ACHN (cell line): Measurements from ENCODE around the gene CAGE1.

Source experiments
- DNase-seq: peaks from one replicate; pipeline ENCODE4 v3.0.0-alpha.2; 2015
- in situ Hi-C: cut with HindIII; loops from 2 replicates; pipeline ENCODE4 v1.10.0; 2017; ENCODE audit warnings: low sequenced_read_pairs, low pct_ligation_motif_present, low pct_unique_long_range_greater_than_20kb

Gene CAGE1

DNA sequence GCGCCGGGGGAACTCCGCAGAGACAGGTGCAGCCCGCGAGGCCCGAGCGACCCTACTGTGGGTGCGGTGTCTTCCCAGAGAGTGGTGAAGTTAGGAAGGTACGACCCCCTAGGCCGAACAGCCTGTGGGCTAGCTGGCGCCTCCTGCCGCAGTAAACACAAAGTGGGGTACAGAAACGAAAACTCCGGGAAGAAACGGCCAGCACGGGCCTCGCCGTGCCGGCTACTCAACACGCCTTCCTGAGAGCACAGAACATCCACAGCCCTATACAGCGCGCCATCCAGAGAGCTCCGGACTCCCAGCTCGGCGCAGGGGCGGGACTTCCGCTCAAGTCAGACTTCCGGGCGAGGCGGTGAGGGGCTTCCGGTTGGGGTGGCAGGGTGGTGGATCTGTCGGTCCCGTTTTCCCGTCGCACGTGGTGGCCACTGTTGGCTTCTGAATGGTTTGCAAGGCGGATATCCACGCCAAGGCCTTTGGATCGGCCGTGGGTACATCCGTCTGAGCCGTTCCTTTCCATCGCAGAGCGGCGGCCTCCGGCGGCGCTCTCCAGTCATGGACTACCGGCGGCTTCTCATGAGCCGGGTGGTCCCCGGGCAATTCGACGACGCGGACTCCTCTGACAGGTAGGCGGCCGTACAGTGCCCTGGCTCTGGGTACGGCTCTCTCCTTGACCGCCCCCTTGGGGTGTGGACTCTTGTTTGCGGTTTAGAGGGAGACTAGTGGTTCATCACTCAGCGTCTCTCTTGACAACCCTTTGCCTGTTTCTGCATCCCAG lies at the start of gene CAGE1, which contains the start of gene RIOK1:
TSS of gene CAGE1 (minus strand) at position 292 of the 775 bp plus-strand sequence. CDS start 2,569 bp downstream, outside the sequence.
TSS of gene RIOK1 (plus strand) at position 358 of the 775 bp plus-strand sequence. CDS start at position 553, 195 bp downstream.
- in situ Hi-C loops: no loop called here
- DNase-seq: peak; percentile 91

DNA sequence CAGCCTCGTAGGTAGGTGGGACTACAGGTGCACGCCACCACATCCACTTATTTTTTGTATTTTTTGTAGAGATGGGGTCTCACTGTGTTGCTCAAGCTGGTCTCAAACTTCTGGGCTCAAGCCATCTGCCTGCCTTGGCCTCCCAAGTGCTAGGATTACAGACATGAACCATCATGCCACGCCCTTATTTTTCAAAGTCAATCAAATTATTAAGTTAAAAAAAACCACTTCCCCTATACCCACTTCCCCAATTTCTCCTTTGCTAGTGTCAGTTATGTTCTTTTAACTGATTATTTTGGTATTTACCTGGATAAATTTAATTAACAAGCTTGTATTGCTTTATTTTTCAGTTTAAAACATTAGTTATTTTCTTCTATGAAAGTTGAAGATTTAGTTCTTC lies 49.7 kb upstream of the CAGE1 start:
- in situ Hi-C loops: no loop called here
- no peak for DNase-seq

DNA sequence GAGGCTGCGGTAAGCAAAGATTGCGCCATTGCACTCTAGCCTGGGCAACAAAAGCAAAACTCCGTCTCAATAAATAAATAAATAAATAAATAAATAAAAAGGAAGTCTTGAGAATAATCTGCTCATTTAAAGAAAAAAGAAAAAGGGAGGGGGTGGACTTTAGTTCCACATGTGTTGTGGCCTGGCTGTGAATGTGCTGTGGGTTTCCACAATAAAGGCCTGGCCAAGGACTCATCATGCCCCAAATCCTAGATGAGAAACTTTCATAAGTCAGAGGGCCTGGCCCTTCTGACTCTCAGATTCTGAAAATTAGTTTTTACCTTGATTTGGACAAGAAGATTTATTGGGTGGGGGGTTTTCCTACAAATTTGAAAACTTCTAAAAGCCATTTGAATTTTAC lies 48.5 kb upstream of the CAGE1 start:
- DNase-seq: no peak
- in situ Hi-C loops: no loop called here

DNA sequence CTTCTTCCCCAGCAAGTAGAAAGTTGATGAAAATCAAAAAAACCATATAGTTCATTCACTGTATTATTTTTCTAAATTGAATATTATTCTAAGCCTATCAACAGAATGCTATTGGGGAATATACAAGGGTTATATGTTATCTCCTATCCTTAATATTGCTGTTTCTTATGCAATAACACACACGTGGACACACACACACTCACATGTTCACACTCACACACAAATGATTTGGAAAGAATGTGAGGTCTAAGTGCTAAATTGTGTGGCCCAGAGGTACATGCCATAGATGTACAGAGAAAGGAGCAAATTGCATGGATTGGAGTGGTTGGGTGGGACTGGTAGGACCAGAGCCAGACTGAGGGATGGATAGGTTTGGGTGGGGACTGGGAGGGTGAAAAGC lies 45.1 kb upstream of the CAGE1 start:
- in situ Hi-C loops: no loop called here
- no peak for DNase-seq

DNA sequence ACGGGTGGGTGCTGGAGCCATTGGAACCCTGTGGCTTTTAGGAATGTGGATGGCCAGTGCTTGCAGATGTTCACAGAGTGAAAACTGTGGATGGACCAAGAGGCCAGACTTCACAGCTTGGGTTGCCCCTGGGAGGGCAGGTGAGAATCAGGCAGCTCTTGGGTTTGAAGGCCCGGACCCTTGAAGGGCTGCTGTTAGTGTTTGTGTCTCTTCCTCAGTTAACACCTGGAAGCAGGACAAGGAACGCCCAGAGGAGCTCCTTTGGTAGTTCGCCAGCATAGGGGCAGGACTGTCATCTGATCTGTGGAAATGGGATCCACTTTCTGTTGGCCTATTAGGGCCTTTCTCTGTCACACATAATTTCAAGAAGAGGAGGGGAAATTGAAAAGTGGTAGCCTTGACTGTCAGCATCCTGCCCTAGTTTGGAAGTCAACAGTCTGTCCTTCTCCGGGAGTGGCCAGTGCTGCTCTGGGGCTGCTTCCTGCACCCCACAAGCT lies 43.6 kb upstream of the CAGE1 start:
- no peak for DNase-seq
- in situ Hi-C loops: no loop called here

DNA sequence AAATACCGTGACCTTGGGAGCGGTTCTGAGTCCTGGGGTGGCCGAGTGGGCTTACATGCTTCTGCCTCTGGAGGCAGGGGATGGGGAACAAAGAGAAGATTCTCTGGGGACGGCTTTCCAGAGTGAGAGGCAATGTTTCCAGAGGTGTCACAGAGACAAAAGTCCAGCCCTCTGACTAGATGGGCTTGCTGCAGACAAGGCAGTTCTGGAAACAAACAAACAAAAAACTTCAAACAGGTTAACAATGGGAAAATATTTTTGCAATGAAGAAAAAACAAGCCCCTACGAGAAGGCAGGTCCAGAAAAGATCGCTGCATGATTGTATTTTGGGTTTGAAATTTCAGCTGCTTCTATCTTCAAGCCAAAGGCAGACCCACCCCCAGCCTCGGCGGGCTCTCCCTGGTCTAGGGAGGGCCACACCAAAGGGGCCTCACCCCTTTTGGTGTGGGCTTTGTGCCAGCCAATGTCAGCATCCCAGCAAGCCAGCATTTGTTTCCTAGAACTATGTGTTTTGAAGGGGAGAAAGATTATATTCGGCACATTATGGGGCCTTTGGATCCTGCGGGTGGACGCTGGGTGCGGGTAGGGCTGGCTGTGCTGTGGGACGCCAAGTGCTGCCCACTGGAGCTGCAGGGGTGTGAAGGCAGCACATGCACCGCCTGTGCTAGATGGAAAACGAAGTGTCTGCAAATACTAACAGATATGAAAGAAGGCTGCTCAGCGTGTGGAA lies 43.0 kb upstream of the CAGE1 start:
- DNase-seq: no peak
- in situ Hi-C loops: no loop called here

DNA sequence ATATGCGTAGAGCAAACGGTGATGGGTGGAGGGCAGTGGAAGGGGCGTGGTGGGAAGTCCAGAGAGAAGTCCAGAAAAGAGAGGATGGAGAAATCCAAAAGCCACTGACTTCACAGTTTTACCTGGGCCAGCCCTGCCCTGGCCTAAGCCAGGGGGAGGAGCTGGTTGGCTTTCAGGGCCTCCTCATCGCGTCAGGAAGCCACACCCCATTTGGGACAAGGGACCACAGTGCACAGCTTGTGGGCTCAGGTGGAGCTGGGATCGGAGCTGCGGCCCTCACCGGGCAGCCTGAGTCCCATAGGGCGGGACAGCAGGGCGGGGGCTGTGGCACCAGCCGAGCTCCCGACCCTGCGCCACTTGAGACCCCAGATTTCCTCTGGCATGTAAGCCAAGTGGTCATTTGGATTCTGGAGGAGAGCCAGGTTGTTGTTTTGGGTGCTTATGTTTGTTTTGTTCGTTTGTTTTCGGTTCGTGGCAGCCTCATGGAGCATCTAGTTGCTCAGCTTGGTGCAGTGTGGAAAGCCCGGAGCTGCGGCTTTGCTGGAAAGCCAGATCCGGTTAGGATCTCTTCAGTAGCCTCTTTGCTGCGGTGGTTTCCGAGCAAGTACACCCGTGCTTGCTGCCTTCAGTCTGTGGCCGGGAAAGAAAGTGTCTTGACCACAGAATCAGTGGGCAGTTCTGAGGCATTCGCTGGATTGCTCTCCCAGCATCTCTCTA lies 42.3 kb upstream of the CAGE1 start:
- DNase-seq: no peak
- in situ Hi-C loops: no loop called here

DNA sequence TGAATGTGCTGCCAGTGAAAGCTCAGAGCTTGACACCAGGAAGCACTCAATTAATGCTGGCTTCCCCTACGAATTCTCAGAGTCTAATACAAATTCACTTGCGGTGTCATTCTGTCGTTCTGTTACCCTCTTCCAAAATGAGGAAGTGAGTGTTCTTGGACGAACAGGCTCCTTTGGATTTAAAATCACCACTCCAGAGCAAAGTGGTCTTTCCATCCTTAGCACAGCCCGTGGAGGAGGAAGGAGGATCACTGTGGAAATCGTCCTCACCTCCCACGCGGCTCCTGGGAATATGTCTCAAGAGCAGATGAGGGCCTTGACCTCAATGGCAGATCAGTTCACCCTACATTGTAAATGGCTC lies 41.8 kb upstream of the CAGE1 start:
- in situ Hi-C loops: no loop called here
- no peak for DNase-seq

DNA sequence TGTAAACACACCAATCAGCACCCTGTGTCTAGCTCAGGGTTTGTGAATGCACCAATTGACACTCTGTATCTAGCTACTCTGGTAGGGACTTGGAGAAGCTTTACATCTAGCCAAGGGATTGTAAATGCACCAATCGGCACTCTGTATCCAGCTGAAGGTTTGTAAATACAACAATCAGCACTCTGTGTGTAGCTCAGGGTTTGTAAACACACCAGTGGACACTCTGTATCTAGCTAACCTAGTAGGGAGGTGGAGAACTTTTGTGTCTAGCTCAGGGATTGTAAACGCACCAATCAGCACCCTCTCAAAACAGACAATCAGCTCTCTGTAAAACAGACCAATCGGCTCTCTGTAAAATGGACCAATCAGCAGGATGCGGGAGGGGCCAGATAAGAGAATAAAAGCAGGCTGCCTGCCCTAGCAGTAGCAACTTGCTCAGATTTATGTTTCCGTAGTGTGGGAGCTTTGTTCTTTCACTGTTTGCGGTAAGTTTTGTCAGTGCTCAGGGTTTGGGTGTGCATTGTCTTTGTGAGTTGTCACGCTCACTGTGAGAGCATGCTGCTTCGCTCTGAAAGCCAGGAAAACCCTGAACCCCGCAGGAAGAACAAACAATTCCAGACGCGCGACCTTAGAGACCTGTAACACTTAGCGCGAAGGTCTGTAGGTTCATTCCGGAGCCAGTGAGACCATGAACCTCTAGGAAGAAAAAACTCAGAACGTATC lies 37.1 kb upstream of the CAGE1 start:
- in situ Hi-C loops: no loop called here
- DNase-seq: no peak

DNA sequence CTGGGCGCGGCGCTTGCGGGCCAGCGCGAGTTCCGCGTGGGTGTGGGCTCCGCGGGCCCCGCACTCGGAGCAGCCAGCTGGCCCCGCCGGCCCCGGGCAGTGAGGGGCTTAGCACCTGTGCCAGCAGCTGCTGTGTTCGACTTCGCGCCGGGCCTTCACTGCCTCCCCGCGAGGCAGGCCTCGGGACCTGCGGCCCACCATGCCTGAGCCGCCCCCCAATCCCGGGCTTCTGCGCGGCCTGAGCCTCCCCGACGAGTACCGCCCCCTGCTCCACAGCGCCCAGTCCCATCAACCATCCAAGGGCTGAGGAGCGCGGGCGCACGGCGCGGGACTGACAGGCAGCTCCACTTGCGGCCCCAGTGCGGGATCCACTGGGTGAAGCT lies 36.3 kb upstream of the CAGE1 start:
- in situ Hi-C loops: no loop called here
- DNase-seq: no peak

DNA sequence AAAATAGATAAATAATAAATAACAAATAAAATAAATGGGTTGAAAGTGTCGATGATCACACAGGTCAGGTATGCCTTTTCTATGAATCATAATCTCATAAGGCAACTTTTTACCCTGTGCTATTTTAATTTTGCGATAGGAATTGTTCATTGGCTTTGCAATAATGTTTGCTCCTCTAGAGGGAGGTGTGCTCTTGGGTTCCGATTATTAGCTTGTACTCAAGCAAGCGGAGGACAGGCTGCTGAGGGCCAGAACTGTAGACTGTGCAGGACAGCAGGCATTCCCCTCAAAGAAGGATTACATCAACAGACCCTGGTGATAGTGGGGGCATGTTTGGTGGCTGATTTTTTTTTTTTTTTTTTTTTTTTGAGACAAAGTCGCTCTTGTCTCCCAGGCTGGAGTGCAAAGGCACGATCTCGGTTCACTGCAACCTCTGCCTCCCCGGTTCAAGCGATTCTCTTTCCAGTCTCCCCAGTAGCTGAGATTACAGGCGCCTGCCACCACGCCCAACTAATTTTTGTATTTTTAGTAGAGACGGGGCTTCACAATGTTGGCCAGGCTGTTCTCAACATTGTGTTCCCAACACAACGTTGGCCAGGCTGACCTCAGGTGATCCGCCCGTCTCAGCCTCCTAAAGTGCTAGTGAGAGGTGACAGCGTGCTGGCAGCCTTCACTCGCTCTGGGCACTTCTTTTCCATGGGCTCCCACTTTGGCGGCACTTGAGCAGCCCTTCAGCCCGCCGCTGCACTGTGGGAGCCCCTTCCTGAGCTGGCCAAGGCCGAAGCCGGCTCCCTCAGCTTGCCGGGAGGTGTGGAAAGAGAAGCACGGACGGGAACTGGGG lies 35.6 kb upstream of the CAGE1 start:
- in situ Hi-C loops: no loop called here

DNA sequence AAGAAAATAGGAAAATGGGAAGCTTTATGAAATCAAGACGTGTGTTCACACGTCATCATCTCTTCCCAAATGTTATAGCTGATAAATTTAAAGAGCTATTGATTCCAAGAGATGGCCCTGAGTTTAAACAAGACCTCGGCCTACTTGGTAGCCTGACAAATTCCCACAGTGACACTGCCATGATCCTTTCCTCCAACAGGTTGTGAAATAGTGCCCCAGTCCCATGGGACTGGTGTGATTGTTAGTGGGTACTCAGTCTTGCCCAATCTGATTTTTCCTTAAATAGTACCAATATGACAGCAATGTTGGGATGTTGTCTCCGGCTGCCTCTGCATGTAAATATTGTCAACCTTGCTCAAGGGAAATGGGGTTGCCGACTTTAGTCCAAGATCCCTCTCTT lies 34.5 kb upstream of the CAGE1 start:
- in situ Hi-C loops: no loop called here
- DNase-seq: no peak

More for the DNA sequence above, 35.6 kb upstream of the CAGE1 start:
- DNase-seq: peak; percentile 41

DNA sequence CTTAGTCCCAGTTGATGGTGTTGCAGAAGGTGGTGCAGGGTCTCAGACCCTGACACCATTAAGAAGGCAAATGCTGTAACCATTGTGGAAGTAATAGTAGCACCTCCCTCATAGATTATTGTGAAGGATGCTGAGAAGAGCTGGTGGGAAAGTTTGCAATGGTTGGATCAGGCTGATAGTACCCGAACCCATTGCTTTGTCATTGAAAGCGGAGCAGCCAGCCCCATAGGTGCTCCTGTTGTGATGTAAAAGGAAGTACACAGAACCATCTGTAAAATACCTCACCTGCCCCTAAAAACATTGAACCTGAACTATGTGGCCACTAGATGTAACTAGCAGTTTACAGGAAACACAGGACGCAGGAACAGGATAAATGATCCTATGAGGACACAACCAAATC lies 31.5 kb upstream of the CAGE1 start:
- in situ Hi-C loops: no loop called here
- DNase-seq: no peak

DNA sequence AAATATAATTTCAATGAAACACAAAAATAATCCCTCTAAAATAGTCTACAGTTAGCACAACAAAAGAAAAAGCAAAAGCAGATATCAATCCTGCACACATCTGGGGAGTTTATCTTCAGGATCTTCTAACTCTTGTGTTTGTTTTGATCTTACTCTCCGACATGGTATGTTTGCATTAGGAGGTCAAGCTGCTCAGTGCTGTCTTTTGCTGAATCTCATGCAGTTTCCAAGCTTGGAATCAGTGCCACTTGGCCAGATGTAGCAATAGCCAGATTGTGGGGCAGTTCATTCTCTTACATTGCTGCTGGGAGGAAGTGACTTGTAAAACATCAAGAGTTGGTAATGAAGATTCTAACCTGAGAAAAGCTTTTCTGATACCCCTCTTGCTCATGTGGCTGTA lies 29.5 kb upstream of the CAGE1 start:
- in situ Hi-C loops: no loop called here
- no peak for DNase-seq

DNA sequence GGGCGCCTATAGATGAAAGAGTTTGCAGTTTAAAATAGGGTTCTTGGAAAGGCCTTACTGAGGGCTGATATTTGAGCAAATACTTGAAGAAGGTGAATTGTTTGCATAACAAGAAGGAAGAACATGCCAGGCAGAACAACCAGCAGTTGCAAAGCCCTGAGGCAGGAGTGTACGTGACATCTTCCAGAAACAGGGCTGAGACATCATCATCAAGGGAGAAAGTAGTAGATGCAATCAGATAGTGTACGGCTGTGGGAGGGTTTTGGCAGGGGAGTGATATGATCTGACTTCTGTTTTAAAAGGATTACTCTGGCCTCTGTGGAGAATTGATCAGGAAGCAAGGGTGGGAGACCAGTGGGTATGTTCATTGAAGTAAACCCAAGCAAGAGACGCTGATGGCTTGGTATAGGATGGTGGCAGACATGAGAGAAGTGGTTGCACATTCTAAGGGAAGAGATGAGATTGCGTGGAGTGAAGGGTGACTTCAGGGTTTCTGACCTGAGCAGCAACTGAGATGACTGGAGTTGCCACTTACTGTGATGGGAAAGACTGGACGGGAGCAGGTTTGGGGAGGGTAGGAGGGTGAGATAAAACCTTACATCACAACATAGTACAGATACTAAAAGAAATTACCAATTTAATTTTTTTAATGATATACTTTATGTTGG lies 28.8 kb upstream of the CAGE1 start:
- no peak for DNase-seq
- in situ Hi-C loops: no loop called here

DNA sequence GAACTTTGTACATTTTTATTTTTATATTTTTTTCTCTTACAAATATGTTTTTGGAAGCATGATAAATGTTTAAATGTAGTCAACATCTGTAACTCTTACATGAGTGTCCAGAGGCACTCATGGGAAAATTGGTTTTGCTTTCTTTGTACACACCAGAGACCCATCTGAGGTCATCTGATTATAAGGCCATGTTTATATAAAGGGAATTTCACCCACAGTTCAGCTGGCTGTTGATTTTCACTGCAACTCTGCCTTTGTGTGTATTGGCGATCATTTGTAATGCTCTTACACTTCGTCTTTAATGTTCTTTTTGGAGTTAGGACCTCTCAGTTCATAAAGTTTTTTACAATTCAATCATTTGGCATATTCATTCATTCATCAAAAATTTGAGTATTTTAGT lies 28.1 kb upstream of the CAGE1 start:
- in situ Hi-C loops: no loop called here
- DNase-seq: no peak

DNA sequence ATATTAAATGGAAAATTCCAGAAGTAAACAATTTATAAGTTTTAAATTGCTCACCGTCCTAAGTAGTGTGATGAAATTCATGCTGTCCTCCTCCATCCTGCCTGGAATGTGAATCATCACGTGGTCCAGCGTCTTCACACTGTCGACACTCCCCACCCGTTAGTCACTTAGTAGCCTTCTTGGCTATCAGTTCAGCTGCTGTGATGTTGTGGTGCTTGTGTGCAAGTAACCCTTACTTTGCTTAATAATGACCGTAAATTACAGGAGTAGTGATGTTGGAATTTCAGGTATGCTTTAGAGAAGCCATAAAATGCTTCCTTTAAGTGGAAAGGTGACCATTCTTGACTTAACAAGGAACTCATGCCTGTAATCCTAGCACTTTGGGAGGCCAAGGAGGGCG lies 25.3 kb upstream of the CAGE1 start:
- DNase-seq: no peak
- in situ Hi-C loops: no loop called here
